ENCODE measurements around the gene SHISAL2A.
"Not testable (repeated sequence)": the region's sequence is repeated elsewhere in the genome, so short reads cannot be mapped to it uniquely, and the experiment has no call there.

SHISAL2A gene

DNA sequence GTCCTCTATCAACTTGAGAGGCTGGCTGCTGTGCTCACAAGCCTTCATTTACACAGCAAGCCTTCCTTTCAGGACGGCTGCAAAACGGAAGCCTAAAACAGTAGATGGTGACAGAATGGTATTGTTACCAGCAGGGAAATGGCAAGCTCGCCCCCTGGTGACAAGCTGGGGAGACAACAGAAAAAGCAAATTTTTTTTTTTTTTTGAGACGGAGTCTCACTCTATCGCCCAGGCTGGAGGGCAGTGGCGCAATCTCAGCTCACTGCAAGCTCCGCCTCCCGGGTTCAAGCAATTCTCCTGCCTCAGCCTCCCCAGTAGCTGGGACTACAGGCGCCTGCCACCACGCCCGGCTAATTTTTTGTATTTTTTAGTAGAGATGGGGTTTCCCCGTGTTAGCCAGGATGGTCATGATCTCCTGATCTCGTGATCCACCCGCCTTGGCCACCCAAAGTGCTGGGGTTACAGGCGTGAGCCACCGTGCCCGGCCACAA is 53.3 kb downstream of the SHISAL2A start:
- not testable (repeated sequence) for H3K4me2 ChIP-seq (ENCODE audit: insufficient read depth, low read length)

GRCh38 chr1:52686830-52687229 is 53.9 kb downstream of the SHISAL2A start:
- no peak overlapping the region for H2AFZ ChIP-seq (ENCODE audit: low read depth, low read length)
- no peaks in the 10 kb centered on the region for H3K27me3 ChIP-seq (ENCODE audit: insufficient read depth, low read length, poor library complexity)
- TF ChIP-seq, protein P1, sequence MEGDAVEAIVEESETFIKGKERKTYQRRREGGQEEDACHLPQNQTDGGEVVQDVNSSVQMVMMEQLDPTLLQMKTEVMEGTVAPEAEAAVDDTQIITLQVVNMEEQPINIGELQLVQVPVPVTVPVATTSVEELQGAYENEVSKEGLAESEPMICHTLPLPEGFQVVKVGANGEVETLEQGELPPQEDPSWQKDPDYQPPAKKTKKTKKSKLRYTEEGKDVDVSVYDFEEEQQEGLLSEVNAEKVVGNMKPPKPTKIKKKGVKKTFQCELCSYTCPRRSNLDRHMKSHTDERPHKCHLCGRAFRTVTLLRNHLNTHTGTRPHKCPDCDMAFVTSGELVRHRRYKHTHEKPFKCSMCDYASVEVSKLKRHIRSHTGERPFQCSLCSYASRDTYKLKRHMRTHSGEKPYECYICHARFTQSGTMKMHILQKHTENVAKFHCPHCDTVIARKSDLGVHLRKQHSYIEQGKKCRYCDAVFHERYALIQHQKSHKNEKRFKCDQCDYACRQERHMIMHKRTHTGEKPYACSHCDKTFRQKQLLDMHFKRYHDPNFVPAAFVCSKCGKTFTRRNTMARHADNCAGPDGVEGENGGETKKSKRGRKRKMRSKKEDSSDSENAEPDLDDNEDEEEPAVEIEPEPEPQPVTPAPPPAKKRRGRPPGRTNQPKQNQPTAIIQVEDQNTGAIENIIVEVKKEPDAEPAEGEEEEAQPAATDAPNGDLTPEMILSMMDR (IDR thresholded peaks at IDR 0.05; ENCODE audit: borderline replicate concordance, extremely low read depth, low read length, poor library complexity, severe bottlenecking) = no peak
- TF ChIP-seq EZH2 (IDR thresholded peaks at IDR 0.05; ENCODE audit: borderline replicate concordance, low read depth, low read length, severe bottlenecking) = no peak
- 0 out of 2 replicates have a peak, but pooled peaks cover 5% of the 10 kb centered on the region for H4K20me1 ChIP-seq (ENCODE audit: insufficient read depth, low read length)
- H3K79me2 ChIP-seq (ENCODE audit: insufficient read depth, low read length) = peaks cover 1% of the 10 kb centered on the region; the same call in 1 of the 2 replicates
- H3K4me3 ChIP-seq (ENCODE audit: low read depth in 1 of 2, low read length in 2 of 2) = no peak overlapping the region
- H3K4me1 ChIP-seq (ENCODE audit: insufficient read depth, low read length) = no peaks in the 10 kb centered on the region
- no peak overlapping the region for H3K9ac ChIP-seq (ENCODE audit: low read depth, low read length)
- H3K36me3 ChIP-seq (ENCODE audit: insufficient read depth, low read length) = peaks cover 61% of the 10 kb centered on the region
- DNase-seq (no peak), ATAC-seq (ENCODE audit: insufficient read depth, low read depth) (no peak)
- H3K9me3 ChIP-seq (ENCODE audit: insufficient read depth, low read length, severe bottlenecking) = no peaks in the 10 kb centered on the region
- H3K4me2 ChIP-seq (ENCODE audit: insufficient read depth, low read length) = no peak overlapping the region
- no peak overlapping the region for H3K27ac ChIP-seq (ENCODE audit: low read length)

More for the DNA sequence above, 53.3 kb downstream of the SHISAL2A start:
- TF ChIP-seq, protein P1 (IDR thresholded peaks at IDR 0.05; ENCODE audit: borderline replicate concordance, extremely low read depth, low read length, poor library complexity, severe bottlenecking) = peak; percentile 74
- not testable (repeated sequence) for H3K4me1 ChIP-seq (ENCODE audit: insufficient read depth, low read length); H3K9me3 ChIP-seq (ENCODE audit: insufficient read depth, low read length, severe bottlenecking); H3K79me2 ChIP-seq (ENCODE audit: insufficient read depth, low read length); H3K4me3 ChIP-seq (ENCODE audit: low read depth in 1 of 2, low read length in 2 of 2); H3K27me3 ChIP-seq (ENCODE audit: insufficient read depth, low read length, poor library complexity); H2AFZ ChIP-seq (ENCODE audit: low read depth, low read length); H3K9ac ChIP-seq (ENCODE audit: low read depth, low read length); H4K20me1 ChIP-seq (ENCODE audit: insufficient read depth, low read length)
- Histone ChIP-seq H3K27ac (ENCODE audit: low read length) (peak overlapping the region; percentile 15; the same call in 1 of the 2 replicates), H3K36me3 (ENCODE audit: insufficient read depth, low read length) (peaks cover 57% of the 10 kb centered on the region)
- peak; percentile 89 for ATAC-seq (ENCODE audit: insufficient read depth, low read depth)
- peak; percentile 73 for DNase-seq

GRCh38 chr1:52691821-52692220 is 58.9 kb downstream of the SHISAL2A start:
- Histone ChIP-seq H3K9me3 (ENCODE audit: insufficient read depth, low read length, severe bottlenecking) (no peaks in the 10 kb centered on the region), H2AFZ (ENCODE audit: low read depth, low read length) (no peak overlapping the region), H3K27ac (ENCODE audit: low read length) (no peak overlapping the region), H3K4me2 (ENCODE audit: insufficient read depth, low read length) (no peak overlapping the region), H3K9ac (ENCODE audit: low read depth, low read length) (no peak overlapping the region), H3K79me2 (ENCODE audit: insufficient read depth, low read length) (peaks cover 50% of the 10 kb centered on the region), H3K4me1 (ENCODE audit: insufficient read depth, low read length) (peaks cover 16% of the 10 kb centered on the region), H3K36me3 (ENCODE audit: insufficient read depth, low read length) (peaks cover 57% of the 10 kb centered on the region), H4K20me1 (ENCODE audit: insufficient read depth, low read length) (peaks cover 10% of the 10 kb centered on the region; the same call in 1 of the 2 replicates), H3K27me3 (ENCODE audit: insufficient read depth, low read length, poor library complexity) (no peaks in the 10 kb centered on the region), H3K4me3 (ENCODE audit: low read depth in 1 of 2, low read length in 2 of 2) (no peak overlapping the region)
- no peak for DNase-seq
- no peak for ATAC-seq (ENCODE audit: insufficient read depth, low read depth)
- no peak for TF ChIP-seq EZH2 (IDR thresholded peaks at IDR 0.05; ENCODE audit: borderline replicate concordance, low read depth, low read length, severe bottlenecking)
- TF ChIP-seq, protein P1 (IDR thresholded peaks at IDR 0.05; ENCODE audit: borderline replicate concordance, extremely low read depth, low read length, poor library complexity, severe bottlenecking) = no peak
